ENCODE data around the gene ZNF385A.
"Not testable (repeated sequence)": the region's sequence is repeated elsewhere in the genome, so short reads cannot be mapped to it uniquely, and the experiment has no call there.

Gene ZNF385A

GRCh38 chr12:54331461-54331860, 53.1 kb downstream of the ZNF385A start:
- no peak overlapping the region for H3K4me3 ChIP-seq (ENCODE audit: low read depth, low read length)
- no peak for DNase-seq (ENCODE audit: low read depth)
- TF ChIP-seq, protein P1, sequence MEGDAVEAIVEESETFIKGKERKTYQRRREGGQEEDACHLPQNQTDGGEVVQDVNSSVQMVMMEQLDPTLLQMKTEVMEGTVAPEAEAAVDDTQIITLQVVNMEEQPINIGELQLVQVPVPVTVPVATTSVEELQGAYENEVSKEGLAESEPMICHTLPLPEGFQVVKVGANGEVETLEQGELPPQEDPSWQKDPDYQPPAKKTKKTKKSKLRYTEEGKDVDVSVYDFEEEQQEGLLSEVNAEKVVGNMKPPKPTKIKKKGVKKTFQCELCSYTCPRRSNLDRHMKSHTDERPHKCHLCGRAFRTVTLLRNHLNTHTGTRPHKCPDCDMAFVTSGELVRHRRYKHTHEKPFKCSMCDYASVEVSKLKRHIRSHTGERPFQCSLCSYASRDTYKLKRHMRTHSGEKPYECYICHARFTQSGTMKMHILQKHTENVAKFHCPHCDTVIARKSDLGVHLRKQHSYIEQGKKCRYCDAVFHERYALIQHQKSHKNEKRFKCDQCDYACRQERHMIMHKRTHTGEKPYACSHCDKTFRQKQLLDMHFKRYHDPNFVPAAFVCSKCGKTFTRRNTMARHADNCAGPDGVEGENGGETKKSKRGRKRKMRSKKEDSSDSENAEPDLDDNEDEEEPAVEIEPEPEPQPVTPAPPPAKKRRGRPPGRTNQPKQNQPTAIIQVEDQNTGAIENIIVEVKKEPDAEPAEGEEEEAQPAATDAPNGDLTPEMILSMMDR (conservative IDR thresholded peaks at IDR 0.05; ENCODE audit: low read depth, low read length): no peak

- no peak overlapping the region for H3K4me3 ChIP-seq (ENCODE audit: low read depth, low read length)
- TF ChIP-seq, protein P1 (conservative IDR thresholded peaks at IDR 0.05; ENCODE audit: low read depth, low read length): no peak
- no peak for DNase-seq (ENCODE audit: low read depth)
Measured at GRCh38 chr12:54330442-54330841, 54.1 kb downstream of the ZNF385A start.

DNA sequence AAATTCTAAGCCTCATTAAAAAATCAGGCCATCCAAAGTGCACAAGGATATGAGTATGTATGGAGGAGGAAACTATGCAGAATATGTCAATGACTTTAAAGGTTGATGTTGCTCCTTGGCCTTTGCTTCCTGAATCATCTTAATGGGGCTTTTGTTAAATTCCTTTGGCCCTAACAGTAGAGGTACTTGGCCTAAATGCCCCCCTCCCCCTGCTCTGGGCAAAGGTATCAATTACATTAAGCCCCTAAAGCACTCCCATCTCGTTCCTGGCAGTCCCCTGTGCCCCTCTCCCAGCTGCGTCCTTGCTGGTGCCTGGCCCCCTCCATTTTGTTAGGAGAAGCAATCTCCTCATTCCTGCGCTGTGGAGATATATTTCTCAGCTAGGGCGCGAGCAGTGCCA, 54.8 kb downstream of the ZNF385A start:
- no peak for DNase-seq (ENCODE audit: low read depth)
- TF ChIP-seq, protein P1 (conservative IDR thresholded peaks at IDR 0.05; ENCODE audit: low read depth, low read length): no peak
- H3K4me3 ChIP-seq (ENCODE audit: low read depth, low read length): no peak overlapping the region

GRCh38 chr12:54328595-54329337, 55.8 kb downstream of the ZNF385A start:
- TF ChIP-seq, protein P1 (conservative IDR thresholded peaks at IDR 0.05; ENCODE audit: low read depth, low read length): no peak
- H3K4me3 ChIP-seq (ENCODE audit: low read depth, low read length): no peak overlapping the region
- no peak for DNase-seq (ENCODE audit: low read depth)

- H3K4me3 ChIP-seq (ENCODE audit: low read depth, low read length): peak overlapping the region; percentile 68
- DNase-seq (ENCODE audit: low read depth): not testable (repeated sequence)
Measured at GRCh38 chr12:54325442-54326109, 59.0 kb downstream of the ZNF385A start.

- DNase-seq (ENCODE audit: low read depth): peak; percentile 100
- TF ChIP-seq, protein P1 (conservative IDR thresholded peaks at IDR 0.05; ENCODE audit: low read depth, low read length): peak; percentile 89
- H3K4me3 ChIP-seq (ENCODE audit: low read depth, low read length): peak within 1 kb of the TSS; percentile 68
Measured at GRCh38 chr12:54324617-54325441, 59.7 kb downstream of the ZNF385A start, which contains the start of gene COPZ1. TSS of gene COPZ1 (plus strand) at chr12:54325131. CDS start at chr12:54325164, 33 bp downstream.

DNA sequence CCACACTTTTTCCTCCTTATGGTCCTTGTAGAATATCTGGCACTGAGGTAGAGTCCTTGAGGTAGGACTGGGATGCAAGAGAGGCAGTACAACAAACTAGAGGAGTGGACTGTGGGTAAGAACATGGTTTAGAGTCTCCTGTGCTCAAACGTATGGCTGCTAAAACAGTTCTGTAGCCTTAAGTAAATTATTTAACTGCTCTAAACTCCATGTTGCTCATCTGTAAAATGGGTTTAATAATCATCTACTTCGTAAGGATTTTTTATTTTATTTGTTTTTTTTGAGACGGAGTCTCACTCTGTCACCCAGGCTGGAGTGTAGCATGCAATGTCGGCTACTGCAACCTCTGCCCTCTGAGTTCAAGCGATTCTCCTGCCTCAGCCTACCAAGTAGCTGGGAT, 63.2 kb downstream of the ZNF385A start:
- TF ChIP-seq, protein P1 (conservative IDR thresholded peaks at IDR 0.05; ENCODE audit: low read depth, low read length): no peak
- no peak overlapping the region for H3K4me3 ChIP-seq (ENCODE audit: low read depth, low read length)
- no peak for DNase-seq (ENCODE audit: low read depth)

All from choroid plexus epithelial cell (primary cell).